HepG2 (cell line): ENCODE data around the gene SPATA32. TPM values are rescaled to one million over a fixed set of nuclear protein-coding genes. Genes with fewer than 3 reads are reported as not detected.

ENCODE experiments used
- ATAC-seq: fragments of 200-7000 bp; cut with Tn5 transposase; 3 replicates; pipeline ENCODE4 v1.9.1; 2020; ENCODE audit warnings: mild to moderate bottlenecking, moderate library complexity
- BruUV-seq: library from RNA; stranded (reverse); fragments of 400-500 nt; replicated peaks from 2 replicates; lab custom pipeline; 2021; lab: Mats Ljungman, UMichigan
- CTCF ChIA-PET: fragments of 300-600 bp; formaldehyde crosslinking; extraction: SDS; loops from one replicate; lab custom pipeline; 2021; ENCODE audit warnings: low total read pairs, inconsistent platforms, low intra/inter-chr PET ratio; lab: Yijun Ruan, JAX
- POLR2A ChIA-PET: fragments of 350-600 bp; sonication (Branson Sonifier 250); formaldehyde crosslinking; loops from one replicate; lab custom pipeline; 2020; ENCODE audit warnings: antibody characterized with exemption, inconsistent platforms; lab: Yijun Ruan, JAX
- DNase-seq: peaks from one replicate; pipeline ENCODE4 v3.0.0-alpha.2; 2015; ENCODE audit warnings: low spot score
- FAIRE-seq: peaks from 3 replicates; lab custom pipeline; 2011; peaks lifted over from hg19 to GRCh38; lab: Jason Lieb, UNC
- H2AFZ ChIP-seq: one replicate; pipeline ENCODE4 v1.6.1; 2011; ENCODE audit warnings: low read length, inconsistent platforms
- H3K27ac ChIP-seq: fragments of 300-600 bp; 3 replicates; pipeline ENCODE4 v1.8.0; 2011; ENCODE audit warnings: mixed run types, mild to moderate bottlenecking, mixed read lengths, low read length, inconsistent platforms; ENCODE audit not compliant: insufficient read depth; ENCODE audit errors: extremely low read length
- H3K27me3 ChIP-seq, 2 experiments: fragments of 200-600 bp in 1 of 2; 2 replicates in 1 of 2; 3 replicates in 1 of 2; pipeline versions ENCODE4 v1.6.0 to v1.8.0; 2011; ENCODE audit warnings: low read length in 2 of 2, mild to moderate bottlenecking in 2 of 2, moderate library complexity in 2 of 2, inconsistent platforms in 1 of 2; ENCODE audit not compliant: insufficient read depth in 2 of 2, control insufficient read depth in 1 of 2
- H3K36me3 ChIP-seq, 2 experiments: fragments of 200-600 bp in 1 of 2; replicated peaks in 1 of 2; 2 replicates in 1 of 2; 3 replicates in 1 of 2; pipeline versions ENCODE4 v1.5.1 to v1.8.0; 2011; ENCODE audit warnings: low read length in 2 of 2, inconsistent platforms in 1 of 2; ENCODE audit not compliant: insufficient read depth in 2 of 2, control insufficient read depth in 1 of 2
- H3K4me1 ChIP-seq: 2 replicates; pipeline ENCODE4 v1.5.1; 2012; ENCODE audit warnings: low read length, inconsistent platforms; ENCODE audit not compliant: insufficient read depth
- H3K4me2 ChIP-seq: 2 replicates; pipeline ENCODE4 v1.6.0; 2011; ENCODE audit warnings: low read depth, low read length, inconsistent platforms
- H3K4me3 ChIP-seq, 3 experiments: fragments of 200-600 bp in 1 of 3; sonication (generic), shearing (Covaris generic) in 1 of 3; replicated peaks in 1 of 3; 2 replicates each; pipeline ENCODE4 v1.5.1; 2011 to 2016; ENCODE audit warnings: low read length in 3 of 3, inconsistent platforms in 2 of 3, low read depth in 2 of 3, mild to moderate bottlenecking in 2 of 3, control low read depth in 1 of 3, mixed read lengths in 1 of 3; ENCODE audit not compliant: insufficient read depth in 1 of 3
- H3K79me2 ChIP-seq: one replicate; pipeline ENCODE4 v1.6.1; 2011; ENCODE audit warnings: low read length, inconsistent platforms; ENCODE audit not compliant: insufficient read depth
- H3K9ac ChIP-seq: 2 replicates; pipeline ENCODE4 v1.6.0; 2011; ENCODE audit warnings: mild to moderate bottlenecking, low read depth, low read length, inconsistent platforms; ENCODE audit not compliant: insufficient read depth
- H3K9me3 ChIP-seq: 2 replicates; pipeline ENCODE4 v1.5.1; 2012; ENCODE audit warnings: mild to moderate bottlenecking, low read length
- H4K20me1 ChIP-seq: 2 replicates; pipeline ENCODE4 v1.6.0; 2011; ENCODE audit warnings: inconsistent platforms, mild to moderate bottlenecking, low read length, moderate library complexity; ENCODE audit not compliant: insufficient read depth
- AHR ChIP-seq: IDR thresholded peaks from 2 replicates; pipeline ENCODE4 v1.6.1; 2018; ENCODE audit warnings: missing genetic modification reagents, missing compliant biosample characterization
- ARID2 ChIP-seq: sonication (generic); formaldehyde crosslinking; IDR thresholded peaks from 2 replicates; pipeline ENCODE4 v1.8.1; 2022; ENCODE audit warnings: mild to moderate bottlenecking, missing genetic modification reagents, borderline replicate concordance
- HES4 ChIP-seq: sonication (generic); formaldehyde crosslinking; IDR thresholded peaks from 2 replicates; pipeline ENCODE4 v1.9.0; 2021; ENCODE audit warnings: mild to moderate bottlenecking, missing genetic modification reagents, borderline replicate concordance
- HNF4A ChIP-seq: sonication (generic); formaldehyde crosslinking; IDR thresholded peaks from 2 replicates; pipeline ENCODE4 v1.4.0; 2020; ENCODE audit warnings: missing genetic modification reagents
- NCOA2 ChIP-seq: sonication (generic); formaldehyde crosslinking; IDR thresholded peaks from 2 replicates; pipeline ENCODE4 v1.8.0; 2022; ENCODE audit warnings: inconsistent platforms
- TBL1XR1 ChIP-seq: fragments of 150-350 bp; IDR thresholded peaks from 2 replicates; pipeline ENCODE4 v1.6.1; 2014; ENCODE audit warnings: borderline replicate concordance, low read length; ENCODE audit not compliant: partially characterized antibody
- ZBTB38 ChIP-seq: sonication (generic); formaldehyde crosslinking; IDR thresholded peaks from 2 replicates; pipeline ENCODE4 v1.5.1; 2020; ENCODE audit warnings: mild to moderate bottlenecking, missing genetic modification reagents
- ZNF20 ChIP-seq: sonication (generic); formaldehyde crosslinking; IDR thresholded peaks from 2 replicates; pipeline ENCODE4 v1.4.0; 2020; ENCODE audit warnings: mild to moderate bottlenecking, moderate library complexity, missing genetic modification reagents
- WGBS: methylation state at CpG from one replicate; pipeline ENCODE4 v1.1.6; 2017; ENCODE audit warnings: low lambda C conversion rate; 5-methylcytosine and 5-hydroxymethylcytosine counted together
- in situ Hi-C: cut with HindIII; loops from 2 replicates; pipeline ENCODE4 v1.10.0; 2017; ENCODE audit warnings: low pct_unique_long_range_greater_than_20kb; ENCODE audit not compliant: extremely low pct_ligation_motif_present
- intact Hi-C: fragments of 100-400 bp; cut with micrococcal nuclease; formaldehyde crosslinking; loops from one replicate; pipeline ENCODE4 v1.10.0; 2022; ENCODE audit not compliant: unreplicated experiment
- polyA plus RNA-seq, 8 experiments: library from polyadenylated mRNA; depleted of rRNA in 3 of 8; stranded (reverse) in 7 of 8; unstranded in 1 of 8; fragments of >200 nt; fragmentation: Illumina TruSeq in 4 of 8; extraction: Trizol in 4 of 8; gene quantifications; 2 replicates each; pipeline versions ENCODE4 v1.2.1 to v1.2.3, GENCODE V29; 2011 to 2016; ENCODE audit warnings: low read depth in 4 of 8, missing spikeins in 1 of 8, mixed read lengths in 1 of 8; ENCODE audit not compliant: insufficient read depth in 1 of 8
- total RNA-seq, 5 experiments: library from RNA; depleted of rRNA; stranded (reverse); fragments of >200 nt; fragmentation: Illumina TruSeq; extraction: Trizol; gene quantifications; 2 replicates each; pipeline ENCODE4 v1.2.3, GENCODE V29; 2016; ENCODE audit warnings: low read depth in 1 of 5
- TF ChIP-seq, protein P1 (sequence below): IDR thresholded peaks from 2 replicates; pipeline ENCODE4 v1.6.1; 2016; ENCODE audit warnings: low read depth, borderline replicate concordance
- TF ChIP-seq, protein P2 (sequence below): sonication (generic); formaldehyde crosslinking; IDR thresholded peaks from 2 replicates; pipeline ENCODE4 v1.5.0; 2020; ENCODE audit warnings: mild to moderate bottlenecking, missing genetic modification reagents
- TF ChIP-seq, protein P3 (sequence below): sonication (generic); formaldehyde crosslinking; IDR thresholded peaks from 2 replicates; pipeline ENCODE4 v1.4.0; 2020; ENCODE audit warnings: missing genetic modification reagents
- TF ChIP-seq, protein P4 (sequence below): sonication (generic); formaldehyde crosslinking; IDR thresholded peaks from 2 replicates; pipeline ENCODE4 v1.4.0; 2020; ENCODE audit warnings: mild to moderate bottlenecking, missing genetic modification reagents

Gene SPATA32
- total and polyA plus RNA-seq, 2 of the 13 experiments (the other 11 are each of a cell fraction or from before 2014, with no cell fraction given): not detected

DNA sequence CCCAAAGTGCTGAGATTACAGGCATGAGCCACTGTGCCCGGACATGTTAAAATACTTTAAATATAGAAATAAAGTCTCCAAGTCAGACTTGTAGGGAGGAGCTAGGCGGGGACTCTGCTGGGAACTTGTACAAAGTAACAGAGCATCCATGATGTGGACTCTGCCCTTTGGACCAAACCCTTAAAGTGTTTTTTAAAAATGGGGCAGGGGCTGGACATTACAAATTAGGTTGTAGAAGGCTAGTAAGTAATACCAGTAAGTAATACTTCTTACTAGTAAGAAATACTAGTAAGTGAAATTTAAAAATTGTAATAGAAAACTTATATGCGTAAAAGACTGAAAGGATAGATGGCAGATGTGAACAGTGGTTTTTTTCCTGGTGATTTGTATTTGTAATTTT is 9.7 kb upstream of the SPATA32 start:
- peaks cover 28 to 49% of the 10 kb centered on the region in 2 experiments; a peak in 4 of 5 replicates for H3K36me3 ChIP-seq
- 91% methylated on average over 3 of the region's 3 CpGs for WGBS

DNA sequence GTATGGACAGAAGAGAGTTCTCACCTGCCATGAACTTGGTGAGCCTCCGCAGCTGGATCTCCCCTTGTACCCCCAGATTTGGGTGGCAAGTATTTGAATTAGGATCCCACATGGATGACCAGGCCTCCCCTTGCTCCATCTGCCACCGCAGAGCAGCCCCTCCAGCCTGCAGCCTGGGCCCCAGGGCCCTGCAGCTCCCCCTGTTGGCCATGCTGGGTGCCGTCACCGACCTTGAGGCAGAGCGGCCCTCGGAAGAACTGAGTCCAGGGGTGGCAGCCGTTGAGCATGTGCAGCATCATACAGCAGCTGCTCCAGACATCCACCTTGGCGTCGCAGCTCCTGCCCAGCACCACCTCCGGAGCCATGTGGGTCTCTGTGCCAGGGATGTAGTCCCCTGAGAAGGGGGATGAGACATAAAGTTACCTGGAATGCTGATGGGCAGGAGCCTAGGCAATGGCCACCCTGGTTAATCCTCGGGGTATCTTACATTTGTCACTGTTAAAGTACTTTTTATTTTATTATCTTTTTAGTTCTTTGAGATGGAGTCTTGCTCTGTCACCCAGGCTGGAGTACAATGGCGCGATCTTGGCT is 9.0 kb upstream of the SPATA32 start:
- Histone ChIP-seq H3K4me1 (0 out of 2 replicates have a peak, but pooled peaks cover 9% of the 10 kb centered on the region), H3K4me2 (no peak overlapping the region), H3K4me3 (no peak overlapping the region), H3K9ac (no peak overlapping the region), H3K9me3 (no peaks in the 10 kb centered on the region), H3K27ac (no peak overlapping the region), H4K20me1 (no peaks in the 10 kb centered on the region), H3K27me3 (no peaks in the 10 kb centered on the region), H2AFZ (no peak overlapping the region), H3K79me2 (no peaks in the 10 kb centered on the region), H3K36me3 (peaks cover 28 to 54% of the 10 kb centered on the region in 2 experiments; a peak in 4 of 5 replicates)
- WGBS: 100% methylated on average over 7 of the region's 13 CpGs
- no TSS peak for BruUV-seq
- DNase-seq (no peak), FAIRE-seq (no peak), ATAC-seq (peak; percentile 70)
- ChIA-PET CTCF (interaction anchor here (1.3 to 1.7 kb wide), 2 partner anchors 52 to 115 kb away, joined by 8 read pairs; no protein-coding TSS in a partner anchor), POLR2A (no interaction called here)
- intact Hi-C loops: no loop called here
- in situ Hi-C loops: no loop called here
- TF ChIP-seq, protein P1, sequence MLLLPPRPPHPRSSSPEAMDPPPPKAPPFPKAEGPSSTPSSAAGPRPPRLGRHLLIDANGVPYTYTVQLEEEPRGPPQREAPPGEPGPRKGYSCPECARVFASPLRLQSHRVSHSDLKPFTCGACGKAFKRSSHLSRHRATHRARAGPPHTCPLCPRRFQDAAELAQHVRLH: no peak
- 0 out of 2 replicates have a peak, but pooled peaks have one; percentile 28 for TF ChIP-seq ZBTB38 (CRISPR knock-in tag)
- TF ChIP-seq ARID2 (CRISPR knock-in tag): no peak
- TF ChIP-seq AHR (CRISPR knock-in tag): 0 out of 2 replicates have a peak, but pooled peaks have one; percentile 22
- no peak for TF ChIP-seq NCOA2 (CRISPR knock-in tag)
- no peak for TF ChIP-seq TBL1XR1
- no peak for TF ChIP-seq HES4 (CRISPR knock-in tag)
- TF ChIP-seq, protein P2, sequence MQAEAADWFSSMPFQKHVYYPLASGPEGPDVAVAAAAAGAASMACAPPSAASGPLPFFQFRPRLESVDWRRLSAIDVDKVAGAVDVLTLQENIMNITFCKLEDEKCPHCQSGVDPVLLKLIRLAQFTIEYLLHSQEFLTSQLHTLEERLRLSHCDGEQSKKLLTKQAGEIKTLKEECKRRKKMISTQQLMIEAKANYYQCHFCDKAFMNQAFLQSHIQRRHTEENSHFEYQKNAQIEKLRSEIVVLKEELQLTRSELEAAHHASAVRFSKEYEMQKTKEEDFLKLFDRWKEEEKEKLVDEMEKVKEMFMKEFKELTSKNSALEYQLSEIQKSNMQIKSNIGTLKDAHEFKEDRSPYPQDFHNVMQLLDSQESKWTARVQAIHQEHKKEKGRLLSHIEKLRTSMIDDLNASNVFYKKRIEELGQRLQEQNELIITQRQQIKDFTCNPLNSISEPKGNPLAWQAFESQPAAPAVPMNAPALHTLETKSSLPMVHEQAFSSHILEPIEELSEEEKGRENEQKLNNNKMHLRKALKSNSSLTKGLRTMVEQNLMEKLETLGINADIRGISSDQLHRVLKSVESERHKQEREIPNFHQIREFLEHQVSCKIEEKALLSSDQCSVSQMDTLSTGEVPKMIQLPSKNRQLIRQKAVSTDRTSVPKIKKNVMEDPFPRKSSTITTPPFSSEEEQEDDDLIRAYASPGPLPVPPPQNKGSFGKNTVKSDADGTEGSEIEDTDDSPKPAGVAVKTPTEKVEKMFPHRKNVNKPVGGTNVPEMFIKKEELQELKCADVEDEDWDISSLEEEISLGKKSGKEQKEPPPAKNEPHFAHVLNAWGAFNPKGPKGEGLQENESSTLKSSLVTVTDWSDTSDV (CRISPR knock-in tag): 0 out of 2 replicates have a peak, but pooled peaks have one; percentile 13
- no peak for TF ChIP-seq ZNF20 (CRISPR knock-in tag)
- TF ChIP-seq, protein P3, sequence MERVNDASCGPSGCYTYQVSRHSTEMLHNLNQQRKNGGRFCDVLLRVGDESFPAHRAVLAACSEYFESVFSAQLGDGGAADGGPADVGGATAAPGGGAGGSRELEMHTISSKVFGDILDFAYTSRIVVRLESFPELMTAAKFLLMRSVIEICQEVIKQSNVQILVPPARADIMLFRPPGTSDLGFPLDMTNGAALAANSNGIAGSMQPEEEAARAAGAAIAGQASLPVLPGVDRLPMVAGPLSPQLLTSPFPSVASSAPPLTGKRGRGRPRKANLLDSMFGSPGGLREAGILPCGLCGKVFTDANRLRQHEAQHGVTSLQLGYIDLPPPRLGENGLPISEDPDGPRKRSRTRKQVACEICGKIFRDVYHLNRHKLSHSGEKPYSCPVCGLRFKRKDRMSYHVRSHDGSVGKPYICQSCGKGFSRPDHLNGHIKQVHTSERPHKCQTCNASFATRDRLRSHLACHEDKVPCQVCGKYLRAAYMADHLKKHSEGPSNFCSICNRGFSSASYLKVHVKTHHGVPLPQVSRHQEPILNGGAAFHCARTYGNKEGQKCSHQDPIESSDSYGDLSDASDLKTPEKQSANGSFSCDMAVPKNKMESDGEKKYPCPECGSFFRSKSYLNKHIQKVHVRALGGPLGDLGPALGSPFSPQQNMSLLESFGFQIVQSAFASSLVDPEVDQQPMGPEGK: no peak

More for the DNA sequence above, 9.7 kb upstream of the SPATA32 start:
- Histone ChIP-seq H3K4me2 (no peak overlapping the region), H3K27ac (no peak overlapping the region), H3K4me3 (no peak overlapping the region), H3K9me3 (no peaks in the 10 kb centered on the region), H4K20me1 (no peaks in the 10 kb centered on the region), H2AFZ (no peak overlapping the region), H3K9ac (no peak overlapping the region), H3K4me1 (0 out of 2 replicates have a peak, but pooled peaks cover 9% of the 10 kb centered on the region), H3K27me3 (no peaks in the 10 kb centered on the region), H3K79me2 (no peaks in the 10 kb centered on the region)
- ChIA-PET CTCF (interaction anchor here (1.3 to 1.7 kb wide), 2 partner anchors 53 to 114 kb away, joined by 8 read pairs; no protein-coding TSS in a partner anchor), POLR2A (no interaction called here)
- no peak for ATAC-seq
- BruUV-seq: no TSS peak
- intact Hi-C loops (no loop called here), in situ Hi-C loops (no loop called here)
- TF ChIP-seq, protein P4, sequence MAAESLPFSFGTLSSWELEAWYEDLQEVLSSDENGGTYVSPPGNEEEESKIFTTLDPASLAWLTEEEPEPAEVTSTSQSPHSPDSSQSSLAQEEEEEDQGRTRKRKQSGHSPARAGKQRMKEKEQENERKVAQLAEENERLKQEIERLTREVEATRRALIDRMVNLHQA: no peak
- TF ChIP-seq HNF4A (CRISPR knock-in tag): peak; percentile 28; the same call in 1 of the 2 replicates
- FAIRE-seq: no peak
- no peak for DNase-seq
